Naive B cell (primary cell): ENCODE results near the gene AGBL1. TPM values are rescaled to one million over a fixed set of nuclear protein-coding genes. Genes with fewer than 3 reads are reported as not detected.

Experiments
- ATAC-seq, 2 donors: fragments of 150-1000 bp; cut with Tn5 transposase; 2 replicates each; pipeline ENCODE4 v1.10.0; 2021; ENCODE audit warnings: low read depth in 2 of 2, mild to moderate bottlenecking in 2 of 2, moderate library complexity in 2 of 2
- DNase-seq: peaks from one replicate; pipeline ENCODE4 v3.0.0; 2022
- H3K27ac Mint-ChIP-seq, 6 donors: one replicate each; pipeline ENCODE4 v1.8.0; 2020 to 2022; ENCODE audit warnings: mild to moderate bottlenecking in 6 of 6, mixed read lengths in 6 of 6, moderate library complexity in 5 of 6, inconsistent platforms in 2 of 6
- H3K27me3 Mint-ChIP-seq, 3 donors: one replicate each; pipeline ENCODE4 v1.8.0; 2021 to 2022; ENCODE audit warnings: mixed read lengths in 3 of 3, mild to moderate bottlenecking in 1 of 3
- H3K36me3 Mint-ChIP-seq, 2 donors: one replicate each; pipeline ENCODE4 v1.8.0; 2020 to 2022; ENCODE audit warnings: mixed read lengths in 2 of 2, inconsistent platforms in 1 of 2, mild to moderate bottlenecking in 1 of 2
- H3K4me1 Mint-ChIP-seq, 3 donors: one replicate each; pipeline ENCODE4 v1.8.0; 2020 to 2022; ENCODE audit warnings: mixed read lengths in 3 of 3, inconsistent platforms in 1 of 3, mild to moderate bottlenecking in 1 of 3, moderate library complexity in 1 of 3
- H3K4me3 Mint-ChIP-seq, 8 donors: one replicate each; pipeline ENCODE4 v1.8.0; 2020 to 2022; ENCODE audit warnings: mild to moderate bottlenecking in 8 of 8, mixed read lengths in 8 of 8, moderate library complexity in 8 of 8, inconsistent platforms in 2 of 8
- H3K9me3 Mint-ChIP-seq, 7 donors: one replicate each; pipeline ENCODE4 v1.8.0; 2020 to 2022; ENCODE audit warnings: mixed read lengths in 7 of 7, mild to moderate bottlenecking in 5 of 7, inconsistent platforms in 2 of 7, moderate library complexity in 1 of 7
- polyA plus RNA-seq, 6 donors: library from polyadenylated mRNA; unstranded; fragments of 300-500 nt; fragmentation: Illumina TruSeq; gene quantifications; one replicate each; pipeline ENCODE4 v1.2.3, GENCODE V29; 2021; ENCODE audit warnings: low read depth in 6 of 6

AGBL1 gene
- polyA plus RNA-seq, result not detected

GRCh38 chr15:86079508-86080266, at the start of gene AGBL1:
TSS of gene AGBL1 (plus strand) at chr15:86079871.
- no peak within 1 kb of the TSS for H3K27ac Mint-ChIP-seq
- H3K9me3 Mint-ChIP-seq, result peaks cover 0 to 1% (median 0%) of the 10 kb centered on the region in 7 donors
- H3K4me1 Mint-ChIP-seq, result no peaks in the 10 kb centered on the region
- no peak for DNase-seq
- no peak for ATAC-seq
- no peaks in the 10 kb centered on the region for H3K36me3 Mint-ChIP-seq
- no peak within 1 kb of the TSS for H3K4me3 Mint-ChIP-seq
- H3K27me3 Mint-ChIP-seq, result peaks cover 9 to 34% (median 33%) of the 10 kb centered on the region in 3 donors

- H3K4me1 Mint-ChIP-seq, result no peaks in the 10 kb centered on the region
- no peaks in the 10 kb centered on the region for H3K9me3 Mint-ChIP-seq
- H3K4me3 Mint-ChIP-seq, result no peak overlapping the region
Measured at GRCh38 chr15:86034904-86035303, 44.8 kb upstream of the AGBL1 start.

GRCh38 chr15:86036243-86036642, 43.4 kb upstream of the AGBL1 start:
- H3K4me3 Mint-ChIP-seq, result no peak overlapping the region
- DNase-seq (no peak), ATAC-seq (no peak)
- peaks cover 0 to 9% (median 8%) of the 10 kb centered on the region in 3 donors for H3K27me3 Mint-ChIP-seq
- no peaks in the 10 kb centered on the region for H3K9me3 Mint-ChIP-seq
- H3K4me1 Mint-ChIP-seq, result no peaks in the 10 kb centered on the region
- H3K36me3 Mint-ChIP-seq, result no peaks in the 10 kb centered on the region
- no peak overlapping the region for H3K27ac Mint-ChIP-seq

More at GRCh38 chr15:86034904-86035303, 44.8 kb upstream of the AGBL1 start:
- ATAC-seq, result no peak
- Mint-ChIP-seq H3K36me3 (no peaks in the 10 kb centered on the region), H3K27ac (no peak overlapping the region), H3K27me3 (peaks cover 0 to 9% (median 8%) of the 10 kb centered on the region in 3 donors)
- no peak for DNase-seq

GRCh38 chr15:86038491-86038890, 41.2 kb upstream of the AGBL1 start:
- no peak for DNase-seq
- Mint-ChIP-seq H3K36me3 (no peaks in the 10 kb centered on the region), H3K4me1 (no peaks in the 10 kb centered on the region)

GRCh38 chr15:86040356-86041033, 39.2 kb upstream of the AGBL1 start:
- Mint-ChIP-seq H3K27ac (no peak overlapping the region), H3K36me3 (no peaks in the 10 kb centered on the region), H3K4me1 (no peaks in the 10 kb centered on the region), H3K27me3 (peaks cover 0 to 9% (median 5%) of the 10 kb centered on the region in 3 donors), H3K4me3 (no peak overlapping the region), H3K9me3 (peaks cover 0 to 1% (median 0%) of the 10 kb centered on the region in 7 donors)
- ATAC-seq, result no peak
- no peak for DNase-seq

More at GRCh38 chr15:86038491-86038890, 41.2 kb upstream of the AGBL1 start:
- ATAC-seq, result no peak
- no peak overlapping the region for H3K4me3 Mint-ChIP-seq
- H3K9me3 Mint-ChIP-seq, result no peaks in the 10 kb centered on the region
- H3K27ac Mint-ChIP-seq, result no peak overlapping the region
- H3K27me3 Mint-ChIP-seq, result peaks cover 0 to 9% (median 5%) of the 10 kb centered on the region in 3 donors

- Mint-ChIP-seq H3K27me3 (peaks cover 0 to 9% (median 5%) of the 10 kb centered on the region in 3 donors), H3K27ac (peak overlapping the region in 1 of 6 donors; percentile 44), H3K9me3 (peaks cover 0 to 2% (median 0%) of the 10 kb centered on the region in 7 donors), H3K4me3 (no peak overlapping the region), H3K36me3 (no peaks in the 10 kb centered on the region), H3K4me1 (peaks cover 0 to 4% (median 2%) of the 10 kb centered on the region in 3 donors)
- no peak for DNase-seq
- ATAC-seq, result no peak
Measured at GRCh38 chr15:86041399-86041798, 38.3 kb upstream of the AGBL1 start.

GRCh38 chr15:86042226-86042625, 37.4 kb upstream of the AGBL1 start:
- H3K4me3 Mint-ChIP-seq, result no peak overlapping the region
- H3K36me3 Mint-ChIP-seq, result no peaks in the 10 kb centered on the region
- no peak for DNase-seq
- no peak for ATAC-seq
- H3K27ac Mint-ChIP-seq, result no peak overlapping the region
- H3K4me1 Mint-ChIP-seq, result peaks cover 0 to 6% (median 2%) of the 10 kb centered on the region in 3 donors
- peaks cover 0 to 9% (median 5%) of the 10 kb centered on the region in 3 donors for H3K27me3 Mint-ChIP-seq
- H3K9me3 Mint-ChIP-seq, result peaks cover 0 to 2% (median 0%) of the 10 kb centered on the region in 7 donors

- Mint-ChIP-seq H3K9me3 (peaks cover 0 to 2% (median 0%) of the 10 kb centered on the region in 7 donors), H3K4me3 (no peak overlapping the region), H3K27ac (peak overlapping the region in 2 of 6 donors; percentile 12 to 16), H3K4me1 (peaks cover 0 to 6% (median 2%) of the 10 kb centered on the region in 3 donors), H3K27me3 (peaks cover 0 to 5% (median 0%) of the 10 kb centered on the region in 3 donors), H3K36me3 (no peaks in the 10 kb centered on the region)
- ATAC-seq, result no peak
- DNase-seq, result peak; percentile 1
Measured at GRCh38 chr15:86044981-86045380, 34.7 kb upstream of the AGBL1 start.

- no peaks in the 10 kb centered on the region for H3K9me3 Mint-ChIP-seq
- no peaks in the 10 kb centered on the region for H3K4me1 Mint-ChIP-seq
Measured at GRCh38 chr15:86054338-86054737, 25.3 kb upstream of the AGBL1 start.

GRCh38 chr15:86055688-86056087, 24.0 kb upstream of the AGBL1 start:
- Mint-ChIP-seq H3K27ac (no peak overlapping the region), H3K27me3 (peaks cover 13 to 27% (median 15%) of the 10 kb centered on the region in 3 donors), H3K4me3 (no peak overlapping the region), H3K9me3 (no peaks in the 10 kb centered on the region), H3K4me1 (no peaks in the 10 kb centered on the region), H3K36me3 (no peaks in the 10 kb centered on the region)
- ATAC-seq (no peak), DNase-seq (no peak)

More at GRCh38 chr15:86054338-86054737, 25.3 kb upstream of the AGBL1 start:
- Mint-ChIP-seq H3K27me3 (peaks cover 7 to 21% (median 8%) of the 10 kb centered on the region in 3 donors), H3K4me3 (no peak overlapping the region), H3K27ac (peak overlapping the region in 2 of 6 donors; percentile 12 to 21), H3K36me3 (no peaks in the 10 kb centered on the region)
- DNase-seq (no peak), ATAC-seq (no peak)

GRCh38 chr15:86059851-86060250, 19.8 kb upstream of the AGBL1 start:
- ATAC-seq, result no peak
- Mint-ChIP-seq H3K9me3 (no peaks in the 10 kb centered on the region), H3K27ac (no peak overlapping the region), H3K4me3 (no peak overlapping the region), H3K4me1 (no peaks in the 10 kb centered on the region), H3K36me3 (no peaks in the 10 kb centered on the region), H3K27me3 (peaks cover 15 to 43% (median 33%) of the 10 kb centered on the region in 3 donors)
- DNase-seq, result no peak

GRCh38 chr15:86060674-86061073, 19.0 kb upstream of the AGBL1 start:
- no peaks in the 10 kb centered on the region for H3K4me1 Mint-ChIP-seq
- ATAC-seq (no peak), DNase-seq (no peak)
- H3K36me3 Mint-ChIP-seq, result no peaks in the 10 kb centered on the region
- no peak overlapping the region for H3K4me3 Mint-ChIP-seq
- peaks cover 15 to 43% (median 34%) of the 10 kb centered on the region in 3 donors for H3K27me3 Mint-ChIP-seq
- H3K27ac Mint-ChIP-seq, result no peak overlapping the region
- H3K9me3 Mint-ChIP-seq, result no peaks in the 10 kb centered on the region

- Mint-ChIP-seq H3K4me3 (no peak overlapping the region), H3K4me1 (no peaks in the 10 kb centered on the region), H3K9me3 (no peaks in the 10 kb centered on the region), H3K27ac (no peak overlapping the region), H3K36me3 (no peaks in the 10 kb centered on the region), H3K27me3 (peaks cover 15 to 34% (median 34%) of the 10 kb centered on the region in 3 donors)
- no peak for ATAC-seq
- no peak for DNase-seq
Measured at GRCh38 chr15:86061581-86061980, 18.1 kb upstream of the AGBL1 start.
